Motor neuron (in vitro differentiated cells): ENCODE data around the gene PDCD5. TPM values are rescaled to one million over a fixed set of nuclear protein-coding genes. Genes with fewer than 3 reads are reported as not detected.

Experiments
- ATAC-seq, 8 experiments: fragments of 200-7000 bp; cut with Tn5 transposase; replicated peaks in 6 of 8; 2 replicates each; pipeline ENCODE4 v1.8.0; 2021; ENCODE audit warnings: mild to moderate bottlenecking in 8 of 8, moderate library complexity in 8 of 8
- H3K27ac ChIP-seq, 2 donors: fragments of 250-450 bp; sonication (Bioruptor Pico); 2 replicates each; pipeline ENCODE4 v1.9.0; 2021; ENCODE audit warnings: antibody characterized with exemption in 2 of 2, mild to moderate bottlenecking in 2 of 2, moderate library complexity in 1 of 2
- H3K4me1 ChIP-seq, 2 donors: fragments of 250-450 bp; sonication (Bioruptor Pico); replicated peaks in 1 of 2; 2 replicates each; pipeline ENCODE4 v1.6.1; 2021; ENCODE audit warnings: antibody characterized with exemption in 2 of 2, mild to moderate bottlenecking in 2 of 2, moderate library complexity in 1 of 2
- H3K4me3 ChIP-seq, 5 donors: fragments of 250-450 bp; sonication (Bioruptor Pico); 2 replicates each; pipeline ENCODE4 v1.9.0; 2021; ENCODE audit warnings: antibody characterized with exemption in 5 of 5, mild to moderate bottlenecking in 5 of 5, moderate library complexity in 4 of 5
- WGBS, 10 experiments: fragments of 450-650 bp; shearing (Covaris generic); methylation state at CpG; one replicate each; pipeline ENCODE4 v1.0.0; 2022; 5-methylcytosine and 5-hydroxymethylcytosine counted together
- in situ Hi-C, 9 experiments: fragments of 400-800 bp; cut with MboI; loops; one replicate each; pipeline ENCODE4 v1.15.0; 2021; ENCODE audit warnings: low sequenced_read_pairs in 9 of 9, low pct_unique_long_range_greater_than_20kb in 2 of 9; ENCODE audit not compliant: unreplicated experiment in 9 of 9
- total RNA-seq, 8 experiments: library from RNA; unstranded; fragments of 300-600 nt; gene quantifications; 2 replicates each; pipeline versions ENCODE4 v1.2.3 to v1.2.4, GENCODE V29; 2022

Gene PDCD5
- total RNA-seq, 8 experiments from 2014 or later = 102 to 244 (median 159) TPM

DNA sequence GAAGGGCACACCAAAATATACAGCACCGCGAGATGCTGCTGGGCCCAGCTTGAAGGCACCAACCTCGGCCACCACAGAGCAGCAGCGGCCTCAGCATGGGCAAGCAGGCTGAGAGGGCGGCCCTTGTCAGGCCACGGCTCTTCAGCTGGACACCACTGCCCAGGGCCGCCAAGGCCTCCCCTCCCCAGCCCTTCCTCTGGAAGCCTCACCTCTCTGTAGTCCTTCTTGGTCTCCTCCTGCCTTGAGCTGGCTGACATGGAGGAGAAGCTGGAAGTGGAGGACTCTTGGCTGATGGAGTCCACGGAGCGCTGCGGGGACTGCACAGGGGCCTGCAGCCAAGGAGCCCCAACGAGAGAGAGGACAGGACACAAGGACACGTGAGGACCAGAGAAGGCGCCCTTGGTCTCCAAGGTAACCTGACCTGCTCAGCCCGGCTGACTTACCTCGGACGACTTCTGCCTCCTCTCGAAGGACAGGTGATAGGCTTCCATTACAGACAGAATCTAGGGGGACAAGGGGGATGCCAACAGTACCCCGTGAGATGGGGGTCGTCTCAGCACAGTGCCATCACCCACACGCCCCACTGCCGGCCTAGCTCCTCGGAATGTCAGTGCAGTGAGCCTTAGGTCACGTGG, 38.2 kb downstream of the PDCD5 start:
- in situ Hi-C loops = no loop called here
- Histone ChIP-seq H3K4me1 (no peaks in the 10 kb centered on the region), H3K4me3 (no peak overlapping the region), H3K27ac (no peak overlapping the region)
- 84 to 100% (median 95%) methylated on average over 2 to 12 of the region's 23 CpGs; no CpG with 5 or more reads in 6 of the 10 experiments for WGBS, 10 experiments
- ATAC-seq = no peak

- 47 to 95% (median 75%) methylated on average over 3 to 10 of the region's 12 CpGs; no CpG with 5 or more reads in 2 of the 10 experiments for WGBS, 10 experiments
- no peak overlapping the region for H3K27ac ChIP-seq
- in situ Hi-C loops = no loop called here
- no peaks in the 10 kb centered on the region for H3K4me1 ChIP-seq
- no peak overlapping the region for H3K4me3 ChIP-seq
- no peak for ATAC-seq
Observed at GRCh38 chr19:32622002-32622401, 41.0 kb downstream of the PDCD5 start.

DNA sequence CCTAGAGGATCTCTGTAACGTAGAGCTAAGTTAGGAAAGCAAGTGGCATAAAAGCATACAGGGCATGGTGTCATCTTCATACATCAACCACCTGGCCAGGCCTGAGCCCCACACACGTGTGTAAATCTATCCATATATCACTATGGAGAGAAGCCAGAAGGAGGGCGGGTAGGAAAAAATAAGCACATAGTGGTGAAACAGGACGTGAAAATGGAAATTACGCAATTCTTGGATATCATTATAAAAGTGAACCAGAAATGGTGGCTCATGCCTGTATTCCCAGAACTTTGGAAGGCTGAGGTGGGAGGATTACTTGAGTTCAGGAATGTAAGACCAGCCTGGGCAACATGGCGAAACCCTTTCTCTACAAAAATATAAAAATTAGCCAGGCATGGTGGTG, 43.4 kb downstream of the PDCD5 start:
- ATAC-seq = no peak
- in situ Hi-C loops = no loop called here
- 76 to 100% (median 96%) methylated on average over 1 to 5 of the region's 6 CpGs; no CpG with 5 or more reads in 2 of the 10 experiments for WGBS, 10 experiments
- H3K4me1 ChIP-seq = no peaks in the 10 kb centered on the region
- H3K4me3 ChIP-seq = no peak overlapping the region
- no peak overlapping the region for H3K27ac ChIP-seq

DNA sequence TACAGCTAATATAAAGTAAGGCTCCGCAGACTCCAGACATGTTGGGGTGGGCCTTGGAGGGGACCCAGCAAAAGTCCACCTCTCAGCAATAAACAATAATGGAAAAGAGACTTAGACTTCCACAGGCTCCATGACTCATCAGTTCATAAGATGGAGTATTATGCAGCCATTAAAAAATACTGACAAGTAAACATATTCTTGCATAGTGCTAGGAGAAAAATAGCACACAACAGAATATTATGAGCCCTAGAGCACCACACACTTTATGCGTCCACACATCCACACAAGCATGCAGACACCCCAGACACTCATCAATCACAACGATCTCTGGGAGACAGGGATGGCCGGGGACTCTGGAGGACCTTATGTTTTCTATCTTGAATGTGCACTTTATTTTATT, 46.0 kb downstream of the PDCD5 start:
- ATAC-seq = no peak
- 88 to 100% (median 100%) methylated on average over 1 to 3 of the region's 4 CpGs; no CpG with 5 or more reads in 1 of the 10 experiments for WGBS, 10 experiments
- H3K27ac ChIP-seq = no peak overlapping the region
- H3K4me3 ChIP-seq = no peak overlapping the region
- in situ Hi-C loops = no loop called here
- no peaks in the 10 kb centered on the region for H3K4me1 ChIP-seq

DNA sequence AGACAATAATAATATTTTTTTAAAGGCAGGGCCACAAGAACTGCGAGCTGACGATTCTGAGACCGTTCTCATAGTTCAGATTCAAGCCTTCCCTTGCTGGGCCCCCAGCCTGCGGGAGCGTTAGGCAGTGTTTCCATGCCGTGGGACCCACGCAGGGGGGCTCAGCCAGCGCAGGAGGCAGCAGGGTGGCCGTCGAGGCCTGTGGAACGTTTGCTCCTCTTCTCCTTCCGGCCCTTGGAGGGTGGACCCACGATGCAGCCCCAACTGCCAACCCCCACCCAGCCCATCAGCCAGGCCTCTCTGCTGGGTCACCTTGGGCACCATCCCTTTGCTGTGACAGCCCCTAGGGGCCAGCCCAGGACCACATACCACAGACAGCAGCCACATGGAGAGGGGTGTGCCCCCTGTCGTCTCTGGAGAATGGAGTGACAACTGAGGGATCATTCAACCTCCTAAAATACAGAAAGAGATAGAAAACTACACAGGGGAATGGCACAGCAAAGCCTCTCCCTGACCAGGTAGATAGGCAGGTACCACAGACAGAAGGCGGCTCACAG, 46.8 kb downstream of the PDCD5 start:
- in situ Hi-C loops = no loop called here
- H3K4me3 ChIP-seq = no peak overlapping the region
- no peak for ATAC-seq
- no peaks in the 10 kb centered on the region for H3K4me1 ChIP-seq
- WGBS, 10 experiments = 90 to 100% (median 98%) methylated on average over 1 to 6 of the region's 15 CpGs; no CpG with 5 or more reads in 4 of the 10 experiments
- H3K27ac ChIP-seq = no peak overlapping the region

GRCh38 chr19:32630338-32630737, 49.3 kb downstream of the PDCD5 start:
- no peak for ATAC-seq
- in situ Hi-C loops = no loop called here
- Histone ChIP-seq H3K27ac (no peak overlapping the region), H3K4me3 (no peak overlapping the region), H3K4me1 (no peaks in the 10 kb centered on the region)
- WGBS, 10 experiments = 50 to 100% (median 88%) methylated on average over 1 to 6 of the region's 14 CpGs; no CpG with 5 or more reads in 6 of the 10 experiments

DNA sequence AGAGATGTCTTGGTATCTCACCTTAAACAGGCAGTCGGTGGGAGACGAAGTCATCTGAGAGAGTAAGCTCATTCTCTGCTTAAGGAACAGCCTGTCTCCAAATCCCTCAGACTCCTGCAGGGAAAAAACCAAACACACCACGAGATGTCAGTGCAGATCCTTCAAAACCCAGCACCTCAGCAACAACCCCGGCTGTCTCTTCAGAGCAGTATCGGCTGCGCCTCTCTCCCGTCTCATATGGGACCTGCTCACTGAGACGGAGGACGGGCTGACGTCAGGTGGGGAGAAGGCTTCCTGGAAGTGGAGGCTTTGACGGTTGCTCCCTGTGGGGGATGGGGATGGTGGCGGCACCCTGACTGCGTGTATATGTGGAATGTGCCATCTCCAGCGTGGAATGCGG, 50.4 kb downstream of the PDCD5 start:
- Histone ChIP-seq H3K4me1 (no peaks in the 10 kb centered on the region), H3K4me3 (no peak overlapping the region), H3K27ac (no peak overlapping the region)
- in situ Hi-C loops = no loop called here
- ATAC-seq = no peak
- WGBS, 10 experiments = 93 to 100% (median 100%) methylated on average over 1 to 5 of the region's 15 CpGs; no CpG with 5 or more reads in 4 of the 10 experiments

Other genes with a start within 250 kb of the PDCD5 start
- gene ZNF507, start 235.6 kb upstream of the PDCD5 start, total RNA-seq = 10 to 100 TPM in 5 of 8 experiments, 1 to 10 TPM in 3; 7.9 to 31.6 (median 13.0) TPM
- gene DPY19L3, start 175.4 kb upstream of the PDCD5 start, total RNA-seq = 10 to 100 TPM; 22.2 to 69.3 (median 36.3) TPM
- gene ANKRD27, start 94.0 kb downstream of the PDCD5 start, total RNA-seq = 10 to 100 TPM; 13.1 to 25.0 (median 15.0) TPM
- gene RGS9BP, start 94.7 kb downstream of the PDCD5 start, total RNA-seq = 1 to 10 TPM in 2 of 8 experiments, under 1 TPM in 6; 0.21 to 2.3 (median 0.61) TPM
- gene NUDT19, start 110.6 kb downstream of the PDCD5 start, total RNA-seq = 10 to 100 TPM in 3 of 8 experiments, 1 to 10 TPM in 5; 3.3 to 25.5 (median 5.4) TPM
- under 1 TPM; 0.21 to 0.98 (median 0.50) TPM for gene TDRD12, start 138.6 kb downstream of the PDCD5 start, total RNA-seq